Liver (tissue), 9 donors: ENCODE results near the gene GLP2R. TPM values are rescaled to one million over a fixed set of nuclear protein-coding genes. Genes with fewer than 3 reads are reported as not detected.

Experiments used
- DNase-seq: peaks from one replicate; pipeline ENCODE4 v3.0.0-alpha.2; 2017; ENCODE audit warnings: low spot score
- H3K27ac ChIP-seq, 2 donors: one replicate each; pipeline ENCODE4 v1.7.0; 2013; ENCODE audit warnings: inconsistent platforms in 2 of 2, low read length in 2 of 2, control low read depth in 1 of 2, low read depth in 1 of 2, mild to moderate bottlenecking in 1 of 2
- H3K27me3 ChIP-seq, 4 donors: one replicate each; pipeline versions ENCODE4 v1.6.1 to v1.7.0; 2013; ENCODE audit warnings: low read length in 3 of 4, inconsistent platforms in 1 of 4, mild to moderate bottlenecking in 1 of 4, moderate library complexity in 1 of 4; ENCODE audit not compliant: control insufficient read depth in 4 of 4, insufficient read depth in 4 of 4
- H3K36me3 ChIP-seq, 4 donors: one replicate each; pipeline versions ENCODE4 v1.6.1 to v1.7.0; 2013; ENCODE audit warnings: low read length in 3 of 4, mild to moderate bottlenecking in 3 of 4, low read depth in 1 of 4, moderate library complexity in 1 of 4; ENCODE audit not compliant: control insufficient read depth in 4 of 4, insufficient read depth in 3 of 4
- H3K4me1 ChIP-seq, 4 donors: one replicate each; pipeline versions ENCODE4 v1.6.1 to v1.7.0; 2013; ENCODE audit warnings: low read length in 3 of 4, mild to moderate bottlenecking in 3 of 4, moderate library complexity in 1 of 4; ENCODE audit not compliant: control insufficient read depth in 4 of 4, insufficient read depth in 4 of 4
- H3K4me3 ChIP-seq, 3 donors: one replicate each; pipeline versions ENCODE4 v1.6.1 to v1.7.0; 2013; ENCODE audit warnings: low read length in 3 of 3, control low read depth in 1 of 3, low read depth in 1 of 3, mild to moderate bottlenecking in 1 of 3
- H3K9ac ChIP-seq, 2 donors: one replicate each; pipeline ENCODE4 v1.7.0; 2013; ENCODE audit warnings: low read length in 2 of 2, mild to moderate bottlenecking in 2 of 2, moderate library complexity in 2 of 2, control low read depth in 1 of 2, low read depth in 1 of 2
- H3K9me3 ChIP-seq, 4 donors: one replicate each; pipeline versions ENCODE4 v1.6.1 to v1.7.0; 2013; ENCODE audit warnings: low read length in 3 of 4; ENCODE audit not compliant: control insufficient read depth in 4 of 4
- EGR1 ChIP-seq, 2 donors: IDR thresholded peaks; 2 replicates each; pipeline ENCODE4 v1.6.1; 2016 to 2018; ENCODE audit warnings: antibody characterized with exemption in 2 of 2, low read depth in 2 of 2
- FOXA1 ChIP-seq: IDR thresholded peaks from 2 replicates; pipeline ENCODE4 v1.6.1; 2016; ENCODE audit warnings: antibody characterized with exemption
- GABPA ChIP-seq, 2 donors: IDR thresholded peaks in 1 of 2; conservative IDR thresholded peaks in 1 of 2; 2 replicates each; pipeline ENCODE4 v1.6.1; 2016; ENCODE audit warnings: antibody characterized with exemption in 2 of 2, mild to moderate bottlenecking in 1 of 2, moderate library complexity in 1 of 2
- HNF4A ChIP-seq, 2 donors: conservative IDR thresholded peaks; 2 replicates each; pipeline ENCODE4 v1.6.1; 2016; ENCODE audit warnings: antibody characterized with exemption in 2 of 2, mild to moderate bottlenecking in 2 of 2
- HNF4G ChIP-seq: IDR thresholded peaks from 2 replicates; pipeline ENCODE4 v1.6.1; 2016; ENCODE audit warnings: antibody characterized with exemption
- NR2F2 ChIP-seq: IDR thresholded peaks from 2 replicates; pipeline ENCODE4 v1.6.1; 2016; ENCODE audit warnings: antibody characterized with exemption
- RAD21 ChIP-seq, 2 donors: IDR thresholded peaks; 2 replicates each; pipeline ENCODE4 v1.6.1; 2016; ENCODE audit warnings: antibody characterized with exemption in 2 of 2, mild to moderate bottlenecking in 2 of 2
- TAF1 ChIP-seq: conservative IDR thresholded peaks from 2 replicates; pipeline ENCODE4 v1.6.1; 2016; ENCODE audit warnings: antibody characterized with exemption, mild to moderate bottlenecking
- YY1 ChIP-seq: IDR thresholded peaks from 2 replicates; pipeline ENCODE4 v1.6.1; 2016; ENCODE audit warnings: antibody characterized with exemption, mild to moderate bottlenecking
- WGBS: extraction: QIAGEN DNeasy Blood & Tissue Kit; methylation state at CpG from one replicate; pipeline ENCODE4 v1.1.7; 2013; 5-methylcytosine and 5-hydroxymethylcytosine counted together
- polyA plus RNA-seq, 2 donors: library from polyadenylated mRNA; stranded (reverse) in 1 of 2; unstranded in 1 of 2; fragments of 200-250 nt in 1 of 2; fragments of >200 nt in 1 of 2; fragmentation: Nextera tagmentation in 1 of 2; extraction: Ambion mirVana in 1 of 2; gene quantifications; one replicate each; pipeline versions ENCODE4 v1.2.1 to v1.2.3, GENCODE V29; 2013 to 2015
- total RNA-seq, 2 donors: library from RNA; depleted of rRNA; stranded (reverse); fragments of >200 nt; gene quantifications; one replicate each; pipeline ENCODE4 v1.2.3, GENCODE V29; 2014
- TF ChIP-seq, protein P1 (sequence below): IDR thresholded peaks from 2 replicates; pipeline ENCODE4 v1.6.1; 2016; ENCODE audit warnings: antibody characterized with exemption
- TF ChIP-seq, protein P2 (sequence below): IDR thresholded peaks from 2 replicates; pipeline ENCODE4 v1.6.1; 2016; ENCODE audit warnings: antibody characterized with exemption
- TF ChIP-seq, protein P3 (sequence below): IDR thresholded peaks from 2 replicates; pipeline ENCODE4 v1.6.1; 2016; ENCODE audit warnings: antibody characterized with exemption
- TF ChIP-seq, protein P4 (sequence below): IDR thresholded peaks from 2 replicates; pipeline ENCODE4 v1.6.1; 2016; ENCODE audit warnings: antibody characterized with exemption, mild to moderate bottlenecking
- TF ChIP-seq, protein P5 (sequence below): fragments of 150-350 bp; IDR thresholded peaks from 2 replicates; pipeline ENCODE4 v1.5.1; 2017; ENCODE audit warnings: improper control_type of control experiment, low read depth, low read length; ENCODE audit not compliant: missing input control
- donor health status: healthy.
- donor health status: healthy.
- donor health status: healthy.
- donor health status: healthy.
- donor health status: healthy.

Gene GLP2R
- total and polyA plus RNA-seq, 4 donors: 0.39 to 1.4 (median 0.58) TPM

DNA sequence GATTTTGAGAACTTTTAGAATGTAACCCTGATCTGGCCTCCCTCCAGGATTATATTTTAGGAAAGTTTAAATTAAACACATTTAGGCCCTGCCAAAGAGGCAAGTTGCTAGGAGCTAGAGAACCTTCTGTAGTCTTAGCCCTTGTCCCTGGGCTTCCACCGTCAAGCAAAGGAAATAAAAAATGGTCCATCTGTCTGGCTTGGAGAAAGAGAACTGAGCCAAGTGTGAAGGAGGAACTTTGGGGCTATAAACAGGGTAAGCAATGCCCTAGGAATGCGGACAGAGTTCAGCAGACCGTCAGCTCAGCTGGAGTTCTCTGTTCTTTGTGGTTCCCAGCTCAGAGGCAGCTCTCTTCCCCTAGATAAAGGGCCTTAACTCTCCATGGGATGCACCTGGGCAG is 49.7 kb downstream of the GLP2R start:
- 50% methylated on average over 3 of the region's 3 CpGs for WGBS
- Histone ChIP-seq H3K9ac (no peak overlapping the region), H3K36me3 (no peaks in the 10 kb centered on the region), H3K4me1 (no peaks in the 10 kb centered on the region), H3K27ac (no peak overlapping the region), H3K4me3 (no peak overlapping the region), H3K27me3 (peaks cover 0 to 2% (median 0%) of the 10 kb centered on the region in 4 donors), H3K9me3 (no peaks in the 10 kb centered on the region)
- DNase-seq: no peak
- TF ChIP-seq RAD21 (IDR thresholded peaks at IDR 0.05) (peak in 1 of 2 donors; percentile 7), FOXA1 (no peak)

DNA sequence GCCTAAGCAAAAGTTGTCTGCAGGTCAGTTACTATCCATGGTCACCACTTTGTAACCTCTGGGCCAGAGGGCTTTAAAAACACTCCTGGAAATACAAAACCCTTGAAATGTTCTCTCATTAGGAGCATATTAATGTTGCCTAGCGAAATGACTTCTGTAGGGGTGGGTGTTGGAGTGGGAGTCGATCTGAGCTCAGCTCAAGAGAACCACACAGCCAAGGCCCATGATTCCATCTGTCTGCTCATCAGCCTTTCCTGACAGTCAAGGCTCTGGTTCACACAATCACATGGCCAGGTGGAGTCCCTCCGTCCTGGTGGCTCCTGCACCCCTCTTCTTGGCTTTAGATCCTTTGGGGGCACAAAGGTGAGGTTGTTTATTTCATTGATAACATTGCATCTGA is 52.6 kb downstream of the GLP2R start:
- Histone ChIP-seq H3K9ac (no peak overlapping the region), H3K9me3 (peaks cover 0 to 8% (median 4%) of the 10 kb centered on the region in 4 donors), H3K27ac (no peak overlapping the region), H3K4me1 (no peaks in the 10 kb centered on the region), H3K4me3 (no peak overlapping the region), H3K27me3 (peaks cover 0 to 2% (median 0%) of the 10 kb centered on the region in 4 donors), H3K36me3 (no peaks in the 10 kb centered on the region)
- no peak for TF ChIP-seq HNF4G
- TF ChIP-seq, protein P1, sequence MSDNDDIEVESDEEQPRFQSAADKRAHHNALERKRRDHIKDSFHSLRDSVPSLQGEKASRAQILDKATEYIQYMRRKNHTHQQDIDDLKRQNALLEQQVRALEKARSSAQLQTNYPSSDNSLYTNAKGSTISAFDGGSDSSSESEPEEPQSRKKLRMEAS: no peak
- TF ChIP-seq GABPA (IDR thresholded peaks at IDR 0.05 in 1 of 2, conservative IDR thresholded peaks at IDR 0.05 in 1 of 2): no peak
- TF ChIP-seq, protein P2, sequence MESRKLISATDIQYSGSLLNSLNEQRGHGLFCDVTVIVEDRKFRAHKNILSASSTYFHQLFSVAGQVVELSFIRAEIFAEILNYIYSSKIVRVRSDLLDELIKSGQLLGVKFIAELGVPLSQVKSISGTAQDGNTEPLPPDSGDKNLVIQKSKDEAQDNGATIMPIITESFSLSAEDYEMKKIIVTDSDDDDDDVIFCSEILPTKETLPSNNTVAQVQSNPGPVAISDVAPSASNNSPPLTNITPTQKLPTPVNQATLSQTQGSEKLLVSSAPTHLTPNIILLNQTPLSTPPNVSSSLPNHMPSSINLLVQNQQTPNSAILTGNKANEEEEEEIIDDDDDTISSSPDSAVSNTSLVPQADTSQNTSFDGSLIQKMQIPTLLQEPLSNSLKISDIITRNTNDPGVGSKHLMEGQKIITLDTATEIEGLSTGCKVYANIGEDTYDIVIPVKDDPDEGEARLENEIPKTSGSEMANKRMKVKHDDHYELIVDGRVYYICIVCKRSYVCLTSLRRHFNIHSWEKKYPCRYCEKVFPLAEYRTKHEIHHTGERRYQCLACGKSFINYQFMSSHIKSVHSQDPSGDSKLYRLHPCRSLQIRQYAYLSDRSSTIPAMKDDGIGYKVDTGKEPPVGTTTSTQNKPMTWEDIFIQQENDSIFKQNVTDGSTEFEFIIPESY: no peak
- TF ChIP-seq, protein P3, sequence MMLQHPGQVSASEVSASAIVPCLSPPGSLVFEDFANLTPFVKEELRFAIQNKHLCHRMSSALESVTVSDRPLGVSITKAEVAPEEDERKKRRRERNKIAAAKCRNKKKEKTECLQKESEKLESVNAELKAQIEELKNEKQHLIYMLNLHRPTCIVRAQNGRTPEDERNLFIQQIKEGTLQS: no peak
- no peak for TF ChIP-seq NR2F2
- TF ChIP-seq, protein P4, sequence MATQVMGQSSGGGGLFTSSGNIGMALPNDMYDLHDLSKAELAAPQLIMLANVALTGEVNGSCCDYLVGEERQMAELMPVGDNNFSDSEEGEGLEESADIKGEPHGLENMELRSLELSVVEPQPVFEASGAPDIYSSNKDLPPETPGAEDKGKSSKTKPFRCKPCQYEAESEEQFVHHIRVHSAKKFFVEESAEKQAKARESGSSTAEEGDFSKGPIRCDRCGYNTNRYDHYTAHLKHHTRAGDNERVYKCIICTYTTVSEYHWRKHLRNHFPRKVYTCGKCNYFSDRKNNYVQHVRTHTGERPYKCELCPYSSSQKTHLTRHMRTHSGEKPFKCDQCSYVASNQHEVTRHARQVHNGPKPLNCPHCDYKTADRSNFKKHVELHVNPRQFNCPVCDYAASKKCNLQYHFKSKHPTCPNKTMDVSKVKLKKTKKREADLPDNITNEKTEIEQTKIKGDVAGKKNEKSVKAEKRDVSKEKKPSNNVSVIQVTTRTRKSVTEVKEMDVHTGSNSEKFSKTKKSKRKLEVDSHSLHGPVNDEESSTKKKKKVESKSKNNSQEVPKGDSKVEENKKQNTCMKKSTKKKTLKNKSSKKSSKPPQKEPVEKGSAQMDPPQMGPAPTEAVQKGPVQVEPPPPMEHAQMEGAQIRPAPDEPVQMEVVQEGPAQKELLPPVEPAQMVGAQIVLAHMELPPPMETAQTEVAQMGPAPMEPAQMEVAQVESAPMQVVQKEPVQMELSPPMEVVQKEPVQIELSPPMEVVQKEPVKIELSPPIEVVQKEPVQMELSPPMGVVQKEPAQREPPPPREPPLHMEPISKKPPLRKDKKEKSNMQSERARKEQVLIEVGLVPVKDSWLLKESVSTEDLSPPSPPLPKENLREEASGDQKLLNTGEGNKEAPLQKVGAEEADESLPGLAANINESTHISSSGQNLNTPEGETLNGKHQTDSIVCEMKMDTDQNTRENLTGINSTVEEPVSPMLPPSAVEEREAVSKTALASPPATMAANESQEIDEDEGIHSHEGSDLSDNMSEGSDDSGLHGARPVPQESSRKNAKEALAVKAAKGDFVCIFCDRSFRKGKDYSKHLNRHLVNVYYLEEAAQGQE: no peak
- TF ChIP-seq HNF4A (conservative IDR thresholded peaks at IDR 0.05): no peak
- no peak for TF ChIP-seq RAD21 (IDR thresholded peaks at IDR 0.05)
- no peak for TF ChIP-seq FOXA1
- TF ChIP-seq YY1: no peak
- TF ChIP-seq EGR1 (IDR thresholded peaks at IDR 0.05; ENCODE audit: low read depth in 2 of 2): no peak
- TF ChIP-seq, protein P5, sequence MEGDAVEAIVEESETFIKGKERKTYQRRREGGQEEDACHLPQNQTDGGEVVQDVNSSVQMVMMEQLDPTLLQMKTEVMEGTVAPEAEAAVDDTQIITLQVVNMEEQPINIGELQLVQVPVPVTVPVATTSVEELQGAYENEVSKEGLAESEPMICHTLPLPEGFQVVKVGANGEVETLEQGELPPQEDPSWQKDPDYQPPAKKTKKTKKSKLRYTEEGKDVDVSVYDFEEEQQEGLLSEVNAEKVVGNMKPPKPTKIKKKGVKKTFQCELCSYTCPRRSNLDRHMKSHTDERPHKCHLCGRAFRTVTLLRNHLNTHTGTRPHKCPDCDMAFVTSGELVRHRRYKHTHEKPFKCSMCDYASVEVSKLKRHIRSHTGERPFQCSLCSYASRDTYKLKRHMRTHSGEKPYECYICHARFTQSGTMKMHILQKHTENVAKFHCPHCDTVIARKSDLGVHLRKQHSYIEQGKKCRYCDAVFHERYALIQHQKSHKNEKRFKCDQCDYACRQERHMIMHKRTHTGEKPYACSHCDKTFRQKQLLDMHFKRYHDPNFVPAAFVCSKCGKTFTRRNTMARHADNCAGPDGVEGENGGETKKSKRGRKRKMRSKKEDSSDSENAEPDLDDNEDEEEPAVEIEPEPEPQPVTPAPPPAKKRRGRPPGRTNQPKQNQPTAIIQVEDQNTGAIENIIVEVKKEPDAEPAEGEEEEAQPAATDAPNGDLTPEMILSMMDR: no peak
- TF ChIP-seq TAF1: no peak
- DNase-seq: no peak
- 69% methylated on average over 3 of the region's 3 CpGs for WGBS
